GM19240 (cell line): Measurements from ENCODE around the gene CCRL2.

Experiments used
- DNase-seq: peaks from one replicate; pipeline ENCODE4 v3.0.0; 2011; ENCODE audit warnings: low spot score; ENCODE audit not compliant: insufficient read length

The CCRL2 gene, protein sequence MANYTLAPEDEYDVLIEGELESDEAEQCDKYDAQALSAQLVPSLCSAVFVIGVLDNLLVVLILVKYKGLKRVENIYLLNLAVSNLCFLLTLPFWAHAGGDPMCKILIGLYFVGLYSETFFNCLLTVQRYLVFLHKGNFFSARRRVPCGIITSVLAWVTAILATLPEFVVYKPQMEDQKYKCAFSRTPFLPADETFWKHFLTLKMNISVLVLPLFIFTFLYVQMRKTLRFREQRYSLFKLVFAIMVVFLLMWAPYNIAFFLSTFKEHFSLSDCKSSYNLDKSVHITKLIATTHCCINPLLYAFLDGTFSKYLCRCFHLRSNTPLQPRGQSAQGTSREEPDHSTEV

DNA sequence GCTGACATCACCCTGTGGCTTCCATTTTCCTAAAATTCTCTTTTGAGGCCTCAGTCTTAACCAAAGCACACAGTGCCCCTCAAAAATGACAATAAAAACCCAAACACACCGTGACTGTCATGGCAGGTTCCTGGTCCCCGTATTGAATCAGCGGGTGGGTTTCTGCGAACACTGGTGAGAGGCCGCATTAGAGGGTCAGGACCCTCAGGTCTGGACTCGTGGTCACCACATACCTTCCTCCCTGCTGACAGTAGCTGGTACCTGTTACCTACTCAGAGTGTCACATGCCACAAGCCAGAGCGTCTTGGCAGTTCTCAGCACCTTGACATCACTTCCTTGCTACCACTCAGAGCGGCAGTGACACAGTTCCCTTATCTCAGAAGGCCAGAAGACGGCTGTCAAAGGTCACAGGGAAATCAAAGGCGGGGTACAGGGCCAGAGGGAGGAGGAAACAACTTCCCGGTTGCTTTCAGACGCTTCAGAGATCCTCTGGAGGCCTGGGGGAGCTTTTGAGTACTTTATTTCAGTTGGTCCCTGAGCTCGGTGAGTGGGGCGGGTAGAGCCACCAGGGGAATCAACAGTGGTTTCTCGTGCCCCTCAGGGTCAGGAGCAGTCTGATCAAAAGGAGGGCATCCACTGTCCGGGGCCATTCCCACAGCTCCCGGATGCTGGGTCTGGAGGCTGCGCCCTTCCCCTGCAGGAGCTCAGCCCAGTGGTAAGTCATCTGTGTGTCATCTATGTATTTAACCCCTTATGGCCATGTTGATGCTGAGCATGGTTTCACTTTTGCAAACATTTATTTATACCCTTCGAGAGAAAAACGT, at the start of gene CCRL2, which contains the start of gene CCR5AS:
Gene CCRL2 (plus strand): TSS at position 472 of the 824 bp plus-strand sequence. CDS start 821 bp downstream, outside the sequence.
Gene CCR5AS (minus strand): TSS at position 279 of the 824 bp plus-strand sequence.
- peak; percentile 35 for DNase-seq

DNA sequence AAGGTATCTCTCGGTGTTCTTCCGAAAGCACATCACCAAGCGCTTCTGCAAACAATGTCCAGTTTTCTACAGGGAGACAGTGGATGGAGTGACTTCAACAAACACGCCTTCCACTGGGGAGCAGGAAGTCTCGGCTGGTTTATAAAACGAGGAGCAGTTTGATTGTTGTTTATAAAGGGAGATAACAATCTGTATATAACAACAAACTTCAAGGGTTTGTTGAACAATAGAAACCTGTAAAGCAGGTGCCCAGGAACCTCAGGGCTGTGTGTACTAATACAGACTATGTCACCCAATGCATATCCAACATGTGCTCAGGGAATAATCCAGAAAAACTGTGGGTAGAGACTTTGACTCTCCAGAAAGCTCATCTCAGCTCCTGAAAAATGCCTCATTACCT, 48.6 kb upstream of the CCRL2 start:
- no peak for DNase-seq

DNA sequence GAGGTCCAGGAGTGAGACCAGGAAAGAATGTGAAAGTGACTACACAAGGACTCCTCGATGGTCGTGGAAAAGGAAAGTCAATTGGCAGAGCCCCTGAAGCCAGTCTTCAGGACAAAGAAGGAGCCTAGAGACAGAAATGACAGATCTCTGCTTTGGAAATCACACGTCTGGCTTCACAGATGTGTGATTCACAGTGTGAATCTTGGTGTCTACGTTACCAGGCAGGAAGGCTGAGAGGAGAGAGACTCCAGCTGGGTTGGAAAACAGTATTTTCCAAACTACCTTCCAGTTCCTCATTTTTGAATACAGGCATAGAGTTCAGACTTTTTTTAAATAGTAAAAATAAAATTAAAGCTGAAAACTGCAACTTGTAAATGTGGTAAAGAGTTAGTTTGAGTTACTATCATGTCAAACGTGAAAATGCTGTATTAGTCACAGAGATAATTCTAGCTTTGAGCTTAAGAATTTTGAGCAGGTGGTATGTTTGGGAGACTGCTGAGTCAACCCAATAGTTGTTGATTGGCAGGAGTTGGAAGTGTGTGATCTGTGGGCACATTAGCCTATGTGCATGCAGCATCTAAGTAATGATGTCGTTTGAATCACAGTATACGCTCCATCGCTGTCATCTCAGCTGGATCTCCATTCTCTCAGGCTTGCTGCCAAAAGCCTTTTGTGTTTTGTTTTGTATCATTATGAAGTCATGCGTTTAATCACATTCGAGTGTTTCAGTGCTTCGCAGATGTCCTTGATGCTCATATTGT, 47.1 kb upstream of the CCRL2 start:
- DNase-seq: no peak

DNA sequence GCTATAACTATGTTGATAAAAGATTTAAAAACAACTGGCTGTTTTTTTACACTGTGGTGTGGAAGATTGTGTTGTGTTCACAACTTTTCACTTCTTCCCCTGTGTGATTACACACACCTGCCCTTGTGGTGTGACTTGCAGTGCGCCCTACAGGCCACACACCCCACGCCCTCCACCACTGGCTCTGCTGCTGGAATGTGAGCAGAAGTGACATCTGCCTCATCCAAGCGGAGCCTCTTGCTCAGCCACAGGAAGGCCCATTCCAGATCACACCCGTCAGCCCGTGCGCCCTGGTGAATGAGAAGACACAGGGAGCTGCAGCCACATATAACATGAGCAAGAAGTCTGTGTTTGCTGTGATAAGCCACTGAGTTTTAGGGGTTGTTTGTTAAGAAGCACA, 46.2 kb upstream of the CCRL2 start:
- no peak for DNase-seq

DNA sequence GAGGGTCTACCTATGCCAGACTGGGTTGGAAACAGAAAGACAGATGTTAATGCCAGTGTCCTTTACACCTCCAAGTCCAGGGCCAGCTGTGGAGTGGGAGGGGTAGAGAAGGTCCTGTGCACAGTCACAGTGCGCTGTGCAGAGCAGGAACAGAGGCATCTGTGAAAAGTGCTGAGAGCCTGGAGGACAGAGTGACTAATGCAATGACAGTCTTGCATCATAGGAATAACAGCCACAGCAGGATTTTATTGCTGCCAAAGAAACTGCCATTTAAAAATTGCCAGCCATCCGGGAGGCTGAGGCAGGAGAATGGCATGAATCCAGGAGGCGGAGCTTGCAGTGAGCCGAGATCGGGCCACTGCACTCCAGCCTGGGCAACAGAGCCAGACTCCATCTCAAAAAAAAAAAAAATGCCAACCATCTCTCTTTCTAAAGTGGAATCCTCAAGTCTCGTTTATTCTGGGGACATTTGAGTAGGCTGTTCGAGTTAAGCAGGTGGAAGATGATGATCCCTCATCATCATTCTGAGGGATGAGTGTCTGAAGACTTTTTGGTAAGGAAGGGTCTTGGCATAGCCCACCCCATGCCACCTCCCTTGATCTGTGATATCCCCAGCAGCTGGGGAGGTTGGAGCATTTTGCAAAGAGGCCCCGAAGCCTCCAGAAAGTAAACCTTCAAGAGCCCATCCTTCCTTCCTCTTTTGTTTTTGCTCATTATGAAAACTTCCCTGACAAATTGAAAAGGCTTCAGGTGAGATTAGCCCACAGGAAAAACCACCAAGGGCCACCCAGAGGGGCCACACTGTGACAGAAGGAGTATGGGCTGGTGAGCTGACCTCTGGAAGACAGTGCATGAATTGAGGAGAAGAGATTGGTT, 45.4 kb upstream of the CCRL2 start:
- no peak for DNase-seq

DNA sequence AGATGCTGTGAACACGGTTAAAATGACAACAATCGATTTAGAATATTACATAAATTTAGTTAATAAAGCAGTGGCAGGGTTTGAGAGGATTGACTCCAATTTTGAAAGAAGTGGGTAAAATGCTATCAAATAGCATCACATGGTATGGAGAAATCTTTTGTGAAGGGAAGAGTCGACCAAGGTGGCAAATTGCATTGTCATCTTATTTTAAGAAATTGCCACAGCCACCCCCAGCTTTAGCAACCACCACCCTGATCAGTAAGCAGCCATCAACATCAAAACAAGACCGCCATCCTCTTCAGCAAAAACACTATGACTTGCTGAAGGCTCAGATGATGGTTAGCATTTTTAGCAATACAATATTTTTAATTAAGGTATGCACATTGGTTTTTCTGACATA, 42.0 kb upstream of the CCRL2 start:
- no peak for DNase-seq

DNA sequence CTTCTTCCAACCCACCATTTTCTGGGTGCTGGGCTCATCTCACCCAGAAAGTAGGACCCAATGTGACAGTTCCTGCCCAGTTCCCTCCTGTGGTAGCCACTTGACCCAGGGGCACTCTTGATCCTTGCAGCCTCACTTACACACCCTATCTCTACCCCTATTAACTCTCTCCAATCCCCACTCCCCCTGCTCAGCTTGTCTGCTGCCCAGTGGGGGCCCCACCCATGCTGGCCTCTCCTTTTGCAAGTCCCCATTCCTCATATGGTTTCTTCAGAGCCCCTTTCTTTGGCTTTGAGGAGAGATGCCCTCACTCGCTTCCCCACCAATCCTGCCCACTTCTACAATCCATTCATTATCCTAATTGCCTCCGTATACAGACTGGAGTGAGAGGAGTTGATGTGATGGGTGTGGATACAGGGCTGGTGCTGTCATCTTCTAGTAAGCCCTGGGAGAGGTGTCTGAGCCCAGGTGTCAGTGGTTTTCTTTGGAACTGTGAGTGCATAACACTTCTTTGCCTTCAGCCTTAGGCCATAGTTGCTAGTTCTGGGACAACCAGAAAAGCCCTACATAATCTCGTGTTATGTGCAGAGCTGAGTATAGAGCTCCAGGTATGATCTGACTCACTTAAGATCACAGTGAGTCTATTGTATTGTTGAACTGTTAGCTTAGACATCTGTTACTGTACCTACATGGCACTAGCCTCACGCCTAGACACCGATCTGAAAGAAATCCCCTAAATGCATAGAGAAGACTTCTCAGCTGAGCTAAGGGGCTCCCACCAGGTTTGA, 41.1 kb upstream of the CCRL2 start:
- no peak for DNase-seq

DNA sequence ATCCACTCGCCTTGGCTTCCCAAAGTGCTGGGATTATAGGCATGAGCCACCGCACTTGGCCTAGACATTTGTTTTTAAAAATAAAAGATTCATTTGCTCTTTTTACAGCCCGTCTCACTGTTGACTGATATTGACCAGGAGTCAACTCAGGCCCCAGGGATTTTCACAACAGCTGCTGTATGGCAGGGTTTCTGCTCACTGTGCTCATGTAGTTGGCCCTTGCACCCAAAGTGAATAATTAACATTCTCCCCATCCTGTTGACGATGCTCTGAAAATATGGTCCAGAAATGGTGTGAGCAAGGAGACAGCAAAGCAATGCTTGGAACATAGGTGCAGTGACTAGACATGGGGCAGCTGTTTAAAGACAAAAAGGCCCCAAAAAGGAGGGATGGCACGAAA, 39.2 kb upstream of the CCRL2 start:
- no peak for DNase-seq

DNA sequence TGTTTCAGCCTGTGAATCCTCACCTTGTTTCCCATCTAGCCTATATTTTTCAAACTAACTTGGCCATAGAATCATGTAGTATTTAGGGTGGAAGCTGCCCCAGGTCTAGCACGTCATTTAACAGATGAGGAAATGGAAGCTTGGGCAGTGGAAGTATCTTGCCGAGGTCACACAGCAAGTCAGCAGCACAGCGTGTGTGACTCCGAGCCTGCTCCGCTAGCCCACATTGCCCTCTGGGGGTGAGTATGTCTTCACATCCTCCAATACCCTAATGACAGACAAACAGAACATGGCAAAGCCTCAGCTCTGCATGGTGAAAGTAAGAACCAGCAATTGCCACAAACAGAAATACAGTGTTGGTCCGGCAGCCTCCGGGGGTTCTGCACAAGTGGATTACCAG, 38.5 kb upstream of the CCRL2 start:
- no peak for DNase-seq

DNA sequence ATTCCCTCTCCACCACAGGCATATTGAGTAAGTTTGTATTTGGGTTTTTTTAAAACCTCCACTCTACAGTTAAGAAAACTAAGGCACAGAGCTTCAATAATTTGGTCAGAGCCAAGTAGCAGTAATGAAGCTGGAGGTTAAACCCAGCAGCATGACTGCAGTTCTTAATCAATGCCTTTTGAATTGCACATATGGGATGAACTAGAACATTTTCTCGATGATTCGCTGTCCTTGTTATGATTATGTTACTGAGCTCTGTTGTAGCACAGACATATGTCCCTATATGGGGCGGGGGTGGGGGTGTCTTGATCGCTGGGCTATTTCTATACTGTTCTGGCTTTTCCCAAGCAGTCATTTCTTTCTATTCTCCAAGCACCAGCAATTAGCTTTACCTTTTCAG, 37.9 kb upstream of the CCRL2 start:
- DNase-seq: no peak

DNA sequence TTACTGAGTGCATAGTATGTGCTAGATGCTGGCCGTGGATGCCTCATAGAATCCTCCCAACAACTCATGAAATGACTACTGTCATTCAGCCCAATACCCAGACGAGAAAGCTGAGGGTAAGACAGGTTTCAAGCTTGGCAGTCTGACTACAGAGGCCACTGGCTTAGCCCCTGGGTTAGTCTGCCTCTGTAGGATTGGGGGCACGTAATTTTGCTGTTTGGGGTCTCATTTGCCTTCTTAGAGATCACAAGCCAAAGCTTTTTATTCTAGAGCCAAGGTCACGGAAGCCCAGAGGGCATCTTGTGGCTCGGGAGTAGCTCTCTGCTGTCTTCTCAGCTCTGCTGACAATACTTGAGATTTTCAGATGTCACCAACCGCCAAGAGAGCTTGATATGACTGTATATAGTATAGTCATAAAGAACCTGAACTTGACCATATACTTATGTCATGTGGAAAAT, 37.4 kb upstream of the CCRL2 start:
- DNase-seq: no peak

DNA sequence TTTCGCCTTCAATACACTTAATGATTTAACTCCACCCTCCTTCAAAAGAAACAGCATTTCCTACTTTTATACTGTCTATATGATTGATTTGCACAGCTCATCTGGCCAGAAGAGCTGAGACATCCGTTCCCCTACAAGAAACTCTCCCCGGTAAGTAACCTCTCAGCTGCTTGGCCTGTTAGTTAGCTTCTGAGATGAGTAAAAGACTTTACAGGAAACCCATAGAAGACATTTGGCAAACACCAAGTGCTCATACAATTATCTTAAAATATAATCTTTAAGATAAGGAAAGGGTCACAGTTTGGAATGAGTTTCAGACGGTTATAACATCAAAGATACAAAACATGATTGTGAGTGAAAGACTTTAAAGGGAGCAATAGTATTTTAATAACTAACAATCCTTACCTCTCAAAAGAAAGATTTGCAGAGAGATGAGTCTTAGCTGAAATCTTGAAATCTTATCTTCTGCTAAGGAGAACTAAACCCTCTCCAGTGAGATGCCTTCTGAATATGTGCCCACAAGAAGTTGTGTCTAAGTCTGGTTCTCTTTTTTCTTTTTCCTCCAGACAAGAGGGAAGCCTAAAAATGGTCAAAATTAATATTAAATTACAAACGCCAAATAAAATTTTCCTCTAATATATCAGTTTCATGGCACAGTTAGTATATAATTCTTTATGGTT, 36.1 kb upstream of the CCRL2 start, which contains the start of gene CCR5:
Gene CCR5 (plus strand): TSS at position 108 of the 680 bp plus-strand sequence. CDS start 1,957 bp downstream, outside the sequence.
- DNase-seq: no peak

DNA sequence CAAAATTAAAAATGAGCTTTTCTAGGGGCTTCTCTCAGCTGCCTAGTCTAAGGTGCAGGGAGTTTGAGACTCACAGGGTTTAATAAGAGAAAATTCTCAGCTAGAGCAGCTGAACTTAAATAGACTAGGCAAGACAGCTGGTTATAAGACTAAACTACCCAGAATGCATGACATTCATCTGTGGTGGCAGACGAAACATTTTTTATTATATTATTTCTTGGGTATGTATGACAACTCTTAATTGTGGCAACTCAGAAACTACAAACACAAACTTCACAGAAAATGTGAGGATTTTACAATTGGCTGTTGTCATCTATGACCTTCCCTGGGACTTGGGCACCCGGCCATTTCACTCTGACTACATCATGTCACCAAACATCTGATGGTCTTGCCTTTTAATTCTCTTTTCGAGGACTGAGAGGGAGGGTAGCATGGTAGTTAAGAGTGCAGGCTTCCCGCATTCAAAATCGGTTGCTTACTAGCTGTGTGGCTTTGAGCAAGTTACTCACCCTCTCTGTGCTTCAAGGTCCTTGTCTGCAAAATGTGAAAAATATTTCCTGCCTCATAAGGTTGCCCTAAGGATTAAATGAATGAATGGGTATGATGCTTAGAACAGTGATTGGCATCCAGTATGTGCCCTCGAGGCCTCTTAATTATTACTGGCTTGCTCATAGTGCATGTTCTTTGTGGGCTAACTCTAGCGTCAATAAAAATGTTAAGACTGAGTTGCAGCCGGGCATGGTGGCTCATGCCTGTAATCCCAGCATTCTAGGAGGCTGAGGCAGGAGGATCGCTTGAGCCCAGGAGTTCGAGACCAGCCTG, 35.3 kb upstream of the CCRL2 start:
- DNase-seq: no peak

DNA sequence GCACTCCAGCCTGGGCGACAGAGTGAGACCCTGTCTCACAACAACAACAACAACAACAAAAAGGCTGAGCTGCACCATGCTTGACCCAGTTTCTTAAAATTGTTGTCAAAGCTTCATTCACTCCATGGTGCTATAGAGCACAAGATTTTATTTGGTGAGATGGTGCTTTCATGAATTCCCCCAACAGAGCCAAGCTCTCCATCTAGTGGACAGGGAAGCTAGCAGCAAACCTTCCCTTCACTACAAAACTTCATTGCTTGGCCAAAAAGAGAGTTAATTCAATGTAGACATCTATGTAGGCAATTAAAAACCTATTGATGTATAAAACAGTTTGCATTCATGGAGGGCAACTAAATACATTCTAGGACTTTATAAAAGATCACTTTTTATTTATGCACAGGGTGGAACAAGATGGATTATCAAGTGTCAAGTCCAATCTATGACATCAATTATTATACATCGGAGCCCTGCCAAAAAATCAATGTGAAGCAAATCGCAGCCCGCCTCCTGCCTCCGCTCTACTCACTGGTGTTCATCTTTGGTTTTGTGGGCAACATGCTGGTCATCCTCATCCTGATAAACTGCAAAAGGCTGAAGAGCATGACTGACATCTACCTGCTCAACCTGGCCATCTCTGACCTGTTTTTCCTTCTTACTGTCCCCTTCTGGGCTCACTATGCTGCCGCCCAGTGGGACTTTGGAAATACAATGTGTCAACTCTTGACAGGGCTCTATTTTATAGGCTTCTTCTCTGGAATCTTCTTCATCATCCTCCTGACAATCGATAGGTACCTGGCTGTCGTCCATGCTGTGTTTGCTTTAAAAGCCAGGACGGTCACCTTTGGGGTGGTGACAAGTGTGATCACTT, 34.3 kb upstream of the CCRL2 start:
- no peak for DNase-seq

DNA sequence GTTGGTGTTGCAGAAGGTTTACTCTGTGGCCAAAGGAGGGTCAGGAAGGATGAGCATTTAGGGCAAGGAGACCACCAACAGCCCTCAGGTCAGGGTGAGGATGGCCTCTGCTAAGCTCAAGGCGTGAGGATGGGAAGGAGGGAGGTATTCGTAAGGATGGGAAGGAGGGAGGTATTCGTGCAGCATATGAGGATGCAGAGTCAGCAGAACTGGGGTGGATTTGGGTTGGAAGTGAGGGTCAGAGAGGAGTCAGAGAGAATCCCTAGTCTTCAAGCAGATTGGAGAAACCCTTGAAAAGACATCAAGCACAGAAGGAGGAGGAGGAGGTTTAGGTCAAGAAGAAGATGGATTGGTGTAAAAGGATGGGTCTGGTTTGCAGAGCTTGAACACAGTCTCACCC, 32.3 kb upstream of the CCRL2 start:
- no peak for DNase-seq

DNA sequence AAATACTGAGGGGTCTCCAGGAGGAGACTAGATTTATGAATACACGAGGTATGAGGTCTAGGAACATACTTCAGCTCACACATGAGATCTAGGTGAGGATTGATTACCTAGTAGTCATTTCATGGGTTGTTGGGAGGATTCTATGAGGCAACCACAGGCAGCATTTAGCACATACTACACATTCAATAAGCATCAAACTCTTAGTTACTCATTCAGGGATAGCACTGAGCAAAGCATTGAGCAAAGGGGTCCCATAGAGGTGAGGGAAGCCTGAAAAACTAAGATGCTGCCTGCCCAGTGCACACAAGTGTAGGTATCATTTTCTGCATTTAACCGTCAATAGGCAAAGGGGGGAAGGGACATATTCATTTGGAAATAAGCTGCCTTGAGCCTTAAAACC, 31.8 kb upstream of the CCRL2 start:
- DNase-seq: no peak

DNA sequence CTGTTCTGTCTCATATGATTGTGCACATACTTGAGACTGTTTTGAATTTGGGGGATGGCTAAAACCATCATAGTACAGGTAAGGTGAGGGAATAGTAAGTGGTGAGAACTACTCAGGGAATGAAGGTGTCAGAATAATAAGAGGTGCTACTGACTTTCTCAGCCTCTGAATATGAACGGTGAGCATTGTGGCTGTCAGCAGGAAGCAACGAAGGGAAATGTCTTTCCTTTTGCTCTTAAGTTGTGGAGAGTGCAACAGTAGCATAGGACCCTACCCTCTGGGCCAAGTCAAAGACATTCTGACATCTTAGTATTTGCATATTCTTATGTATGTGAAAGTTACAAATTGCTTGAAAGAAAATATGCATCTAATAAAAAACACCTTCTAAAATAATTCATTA, 31.2 kb upstream of the CCRL2 start:
- DNase-seq: no peak
